Activated B cell treated with CpG ODN at 0.5 μM for 24 hours (primary cell): ENCODE measurements around the gene ARHGAP4. TPM values are rescaled to one million over a fixed set of nuclear protein-coding genes. Genes with fewer than 3 reads are reported as not detected.

Source experiments
- ATAC-seq: fragments of 200-7000 bp; cut with Tn5 transposase; one replicate; pipeline ENCODE4 v1.10.0; 2021; ENCODE audit warnings: low read depth, mild to moderate bottlenecking, moderate library complexity
- CTCF ChIA-PET: fragments of 350-600 bp; sonication (Branson Sonifier 250); formaldehyde crosslinking; loops from one replicate; lab custom pipeline; 2021; ENCODE audit warnings: antibody characterized with exemption; lab: Charles Lee
- POLR2A ChIA-PET: fragments of 350-600 bp; sonication (Branson Sonifier 250); formaldehyde crosslinking; loops from one replicate; lab custom pipeline; 2021; ENCODE audit warnings: antibody characterized with exemption; lab: Charles Lee
- DNase-seq: peaks from one replicate; pipeline ENCODE4 v3.0.0; 2022
- H3K27ac Mint-ChIP-seq: one replicate; pipeline ENCODE4 v1.8.0; 2020; ENCODE audit warnings: mixed read lengths
- H3K27me3 Mint-ChIP-seq: one replicate; pipeline ENCODE4 v1.8.0; 2021; ENCODE audit warnings: mixed read lengths
- H3K36me3 Mint-ChIP-seq: one replicate; pipeline ENCODE4 v1.8.0; 2021; ENCODE audit warnings: low read depth, mixed read lengths
- H3K4me1 Mint-ChIP-seq: one replicate; pipeline ENCODE4 v1.8.0; 2021; ENCODE audit warnings: mixed read lengths
- H3K4me3 Mint-ChIP-seq: one replicate; pipeline ENCODE4 v1.8.0; 2020; ENCODE audit warnings: mild to moderate bottlenecking, mixed read lengths
- H3K9me3 Mint-ChIP-seq: one replicate; pipeline ENCODE4 v1.8.0; 2020; ENCODE audit warnings: mixed read lengths
- intact Hi-C: fragments of 100-400 bp; cut with micrococcal nuclease; formaldehyde crosslinking; loops from one replicate; pipeline ENCODE4 v1.15.1; 2024
- total RNA-seq: library from RNA; stranded (reverse); gene quantifications from 2 replicates; pipeline ENCODE4 v1.2.3, GENCODE V29; 2022
- TF ChIP-seq, protein P1 (sequence below): fragments of 200-600 bp; IDR thresholded peaks from one replicate; pipeline ENCODE4 v1.8.0; 2022; ENCODE audit warnings: antibody characterized with exemption, mild to moderate bottlenecking

Gene ARHGAP4
- total RNA-seq, 1 donor from 2014 or later: 158 TPM

DNA sequence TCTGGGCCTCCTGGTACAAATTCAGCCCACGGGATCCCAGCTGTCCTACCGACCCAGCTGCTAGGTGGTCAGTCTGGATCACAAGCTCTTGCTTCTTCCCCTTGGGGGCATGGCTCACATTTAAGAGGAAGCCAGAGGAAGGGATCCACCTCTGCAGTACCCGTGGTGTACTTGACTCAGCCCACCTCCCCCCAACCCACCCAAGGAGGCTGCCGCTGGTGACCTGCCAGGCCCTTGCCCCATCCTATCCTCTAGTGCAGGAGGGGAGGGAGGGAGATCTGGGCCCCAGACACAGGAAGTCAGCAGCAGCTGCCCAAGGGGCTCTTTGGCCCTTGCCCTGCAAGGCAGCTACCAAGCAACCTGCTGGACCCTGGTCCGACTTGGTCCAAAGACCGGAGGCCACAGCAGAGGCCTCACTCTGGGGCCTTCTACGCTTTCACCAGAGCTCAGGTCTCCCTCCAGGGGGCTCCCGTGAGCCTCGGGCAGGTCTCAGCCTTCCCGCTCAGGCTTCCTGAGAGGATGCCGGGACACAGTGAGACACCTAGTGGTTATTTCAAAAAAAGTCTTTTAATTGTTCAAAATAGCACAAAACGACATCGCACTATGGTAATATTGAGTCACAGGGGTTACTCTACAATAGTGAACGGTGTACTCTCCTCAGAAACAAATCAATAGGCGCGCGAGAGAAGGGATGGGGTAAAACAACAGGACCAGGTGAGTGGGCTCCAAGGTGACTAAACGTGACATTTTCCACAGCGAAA lies 21.1 kb upstream of the ARHGAP4 start:
- DNase-seq: peak; percentile 63
- TF ChIP-seq, protein P1, sequence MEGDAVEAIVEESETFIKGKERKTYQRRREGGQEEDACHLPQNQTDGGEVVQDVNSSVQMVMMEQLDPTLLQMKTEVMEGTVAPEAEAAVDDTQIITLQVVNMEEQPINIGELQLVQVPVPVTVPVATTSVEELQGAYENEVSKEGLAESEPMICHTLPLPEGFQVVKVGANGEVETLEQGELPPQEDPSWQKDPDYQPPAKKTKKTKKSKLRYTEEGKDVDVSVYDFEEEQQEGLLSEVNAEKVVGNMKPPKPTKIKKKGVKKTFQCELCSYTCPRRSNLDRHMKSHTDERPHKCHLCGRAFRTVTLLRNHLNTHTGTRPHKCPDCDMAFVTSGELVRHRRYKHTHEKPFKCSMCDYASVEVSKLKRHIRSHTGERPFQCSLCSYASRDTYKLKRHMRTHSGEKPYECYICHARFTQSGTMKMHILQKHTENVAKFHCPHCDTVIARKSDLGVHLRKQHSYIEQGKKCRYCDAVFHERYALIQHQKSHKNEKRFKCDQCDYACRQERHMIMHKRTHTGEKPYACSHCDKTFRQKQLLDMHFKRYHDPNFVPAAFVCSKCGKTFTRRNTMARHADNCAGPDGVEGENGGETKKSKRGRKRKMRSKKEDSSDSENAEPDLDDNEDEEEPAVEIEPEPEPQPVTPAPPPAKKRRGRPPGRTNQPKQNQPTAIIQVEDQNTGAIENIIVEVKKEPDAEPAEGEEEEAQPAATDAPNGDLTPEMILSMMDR: no peak
- intact Hi-C loops: loop anchor here (1.0 to 5.0 kb wide), 9 partner anchors 12 to 1005 kb away; partner anchors contain the start of genes L1CAM, NAA10, PLXNB3 and SLC6A8
- Mint-ChIP-seq H3K27me3 (no peaks in the 10 kb centered on the region), H3K9me3 (no peaks in the 10 kb centered on the region), H3K36me3 (peaks cover 32% of the 10 kb centered on the region), H3K27ac (peak overlapping the region; percentile 63), H3K4me1 (peaks cover 17% of the 10 kb centered on the region), H3K4me3 (no peak overlapping the region)
- CTCF ChIA-PET: interaction anchor here (0.6 to 9.8 kb wide), 17 partner anchors 9 to 261 kb away, joined by 3 to 146 read pairs (median 4); partner anchors contain the start of genes ARHGAP4, HCFC1, IDH3G and PLXNB3
- peak; percentile 86 for ATAC-seq
- POLR2A ChIA-PET: interaction anchor here (0.6 to 18.4 kb wide), 6 partner anchors 14 to 598 kb away, joined by 3 to 305 read pairs (median 8); partner anchors contain the start of genes ARHGAP4 and HCFC1

DNA sequence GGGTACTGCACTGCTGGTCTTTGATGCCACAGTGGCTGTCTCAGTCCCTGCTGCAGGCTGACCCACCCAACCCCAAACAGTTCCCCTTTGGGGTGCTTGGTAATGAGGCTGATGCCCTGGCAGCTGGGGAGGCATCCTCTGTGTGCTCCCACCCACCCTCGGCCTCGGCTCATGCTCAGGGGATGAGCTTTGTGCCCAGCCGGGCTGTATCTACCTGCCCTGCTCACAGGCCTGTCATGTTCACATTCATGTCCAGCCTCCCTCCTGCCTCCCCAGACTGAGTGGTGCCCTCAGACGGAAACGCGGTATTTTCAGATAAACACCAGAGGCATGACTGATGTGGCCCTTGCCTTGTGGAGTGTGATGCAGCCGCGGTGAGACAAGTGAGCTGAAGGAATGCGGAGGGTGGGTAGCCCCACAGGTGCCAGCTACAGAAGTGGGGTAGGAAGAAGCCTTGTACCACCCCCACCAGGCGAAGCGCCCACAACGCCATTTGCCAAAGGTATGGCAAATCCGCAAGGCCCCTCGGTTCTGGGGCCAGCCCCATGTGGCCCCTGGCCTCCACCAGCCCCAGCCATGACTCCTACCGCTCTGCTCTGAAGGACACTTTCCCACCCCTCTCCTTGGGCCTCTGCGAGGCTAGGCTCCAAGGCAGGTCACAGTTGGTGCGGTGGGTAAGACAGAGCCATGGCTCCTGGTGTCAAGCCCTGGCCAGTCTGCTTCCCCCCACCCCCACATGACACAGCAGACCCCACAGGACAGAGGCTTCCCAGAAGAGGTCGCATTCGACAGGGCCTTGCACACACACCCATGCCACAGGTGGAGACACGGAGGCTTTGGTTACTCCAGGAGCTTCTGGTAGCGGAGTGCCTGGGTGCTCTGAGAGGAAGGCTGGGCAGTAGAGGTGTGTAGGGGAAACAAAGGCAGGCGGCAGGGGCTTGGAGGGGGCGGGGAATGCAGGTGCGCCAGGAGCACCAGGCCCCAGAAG lies 20.2 kb upstream of the ARHGAP4 start:
- ChIA-PET POLR2A (interaction anchor here (0.7 to 18.4 kb wide), 7 partner anchors 21 to 601 kb away, joined by 3 to 305 read pairs (median 7); partner anchors contain the start of genes ARHGAP4, HCFC1 and IKBKG), CTCF (interaction anchor here (0.9 to 9.8 kb wide), 10 partner anchors 8 to 187 kb away, joined by 3 to 146 read pairs (median 6); partner anchors contain the start of genes ARHGAP4, HCFC1, IDH3G and PLXNB3)
- no peak overlapping the region for H3K4me3 Mint-ChIP-seq
- DNase-seq (no peak), ATAC-seq (no peak)
- H3K27ac Mint-ChIP-seq: no peak overlapping the region
- TF ChIP-seq, protein P1: no peak
- H3K9me3 Mint-ChIP-seq: no peaks in the 10 kb centered on the region
- intact Hi-C loops: loop anchor here (2.0 to 5.0 kb wide), 6 partner anchors 59 to 1004 kb away; partner anchors contain the start of genes L1CAM and SLC6A8
- no peaks in the 10 kb centered on the region for H3K27me3 Mint-ChIP-seq
- H3K36me3 Mint-ChIP-seq: peaks cover 28% of the 10 kb centered on the region
- H3K4me1 Mint-ChIP-seq: peaks cover 19% of the 10 kb centered on the region

DNA sequence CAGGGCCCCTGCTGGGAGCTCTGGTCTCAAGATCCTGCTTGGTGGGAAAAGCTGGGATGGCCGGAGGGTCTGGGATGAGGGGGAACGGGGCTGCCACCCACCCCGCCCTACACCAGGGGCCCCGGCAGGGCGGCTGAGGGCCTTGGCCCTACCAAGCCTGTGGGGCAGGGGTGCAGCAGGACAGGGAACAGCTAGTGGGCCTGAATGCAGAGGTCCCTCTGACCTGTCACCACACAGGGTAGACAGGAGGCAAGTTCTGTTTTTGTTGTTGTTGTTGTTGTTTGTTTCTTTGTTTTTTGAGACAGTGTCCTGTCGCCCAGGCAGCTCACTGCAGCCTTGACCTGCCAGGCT lies 18.7 kb upstream of the ARHGAP4 start:
- TF ChIP-seq, protein P1: no peak
- intact Hi-C loops: loop anchor here (5.0 kb wide), 2 partner anchors 57 to 1002 kb away; partner anchors contain the start of gene L1CAM
- Mint-ChIP-seq H3K9me3 (no peaks in the 10 kb centered on the region), H3K27me3 (no peaks in the 10 kb centered on the region), H3K4me1 (peaks cover 21% of the 10 kb centered on the region), H3K4me3 (no peak overlapping the region), H3K27ac (peak overlapping the region; percentile 50), H3K36me3 (peaks cover 14% of the 10 kb centered on the region)
- ChIA-PET CTCF (interaction anchor here (9.8 kb wide), 1 partner anchor 21 kb away, joined by 146 read pairs; the partner anchor contains the start of gene ARHGAP4), POLR2A (interaction anchor here (0.7 to 18.4 kb wide), 2 partner anchors 19 to 151 kb away, joined by 3 to 305 read pairs; partner anchors contain the start of gene ARHGAP4)
- no peak for DNase-seq
- peak; percentile 19 for ATAC-seq

DNA sequence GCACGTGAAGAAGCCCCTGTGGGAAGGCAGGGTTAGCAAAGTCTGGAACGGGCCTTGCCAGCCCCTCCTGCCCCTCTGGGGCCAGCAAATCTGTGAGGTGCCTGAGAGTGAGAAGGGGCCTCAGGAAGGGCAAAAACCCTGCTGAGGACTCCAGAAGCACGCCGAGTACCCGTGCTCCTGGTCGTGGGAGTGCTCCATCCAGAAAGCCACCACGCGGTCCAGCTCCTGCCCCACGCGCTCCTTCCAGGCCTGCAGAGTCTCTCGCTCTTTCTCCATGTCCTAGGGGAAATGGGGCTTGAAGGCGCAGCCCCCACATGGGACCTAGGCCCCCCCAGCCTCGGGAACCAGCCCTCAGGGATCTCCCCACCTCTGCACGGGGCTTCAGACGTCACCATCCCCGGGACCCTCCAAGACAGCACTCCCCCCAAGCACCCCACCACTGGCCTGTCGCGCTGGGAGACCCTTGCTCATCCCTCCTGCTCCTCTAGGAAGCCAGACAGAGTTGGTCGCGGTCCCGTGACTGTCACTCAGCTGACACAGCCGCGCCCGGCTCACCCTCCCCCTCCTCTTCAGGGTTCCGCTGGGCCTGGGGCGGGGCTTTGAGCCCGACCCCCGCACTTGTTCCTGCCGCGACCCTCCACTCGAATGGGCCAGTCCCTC lies 18.2 kb upstream of the ARHGAP4 start, which contains the start of gene RENBP:
Gene RENBP, minus strand, starts transcription at position 504 of the 660 bp plus-strand sequence. Its CDS starts 33 bp downstream, at position 471.
- POLR2A ChIA-PET: interaction anchor here (0.6 to 18.4 kb wide), 3 partner anchors 19 to 151 kb away, joined by 3 to 305 read pairs (median 3); partner anchors contain the start of genes ARHGAP4 and AVPR2
- intact Hi-C loops: no loop called here
- ATAC-seq (peak; percentile 74), DNase-seq (no peak)
- Mint-ChIP-seq H3K4me1 (peaks cover 21% of the 10 kb centered on the region), H3K4me3 (peak within 1 kb of the TSS; percentile 83), H3K27ac (peak within 1 kb of the TSS; percentile 50), H3K36me3 (peaks cover 11% of the 10 kb centered on the region), H3K27me3 (no peaks in the 10 kb centered on the region), H3K9me3 (no peaks in the 10 kb centered on the region)
- CTCF ChIA-PET: interaction anchor here (9.8 kb wide), 1 partner anchor 20 kb away, joined by 146 read pairs; the partner anchor contains the start of gene ARHGAP4
- TF ChIP-seq, protein P1: no peak
